Chondrocyte (in vitro differentiated cells): ENCODE data around the gene AJAP1. TPM values are rescaled to one million over a fixed set of nuclear protein-coding genes. Genes with fewer than 3 reads are reported as not detected.

Experiments used
- DNase-seq: peaks from one replicate; pipeline ENCODE4 v3.0.0; 2021; ENCODE audit warnings: mixed read lengths, low spot score
- H3K27ac Mint-ChIP-seq: one replicate; pipeline ENCODE4 v1.8.0; 2021; ENCODE audit warnings: mild to moderate bottlenecking, moderate library complexity, mixed read lengths; ENCODE audit not compliant: unreplicated experiment
- H3K27me3 Mint-ChIP-seq: 2 replicates; pipeline ENCODE4 v1.8.0; 2021; ENCODE audit warnings: low read depth, mixed read lengths
- H3K36me3 Mint-ChIP-seq: 2 replicates; pipeline ENCODE4 v1.8.0; 2021; ENCODE audit warnings: low read depth, mixed read lengths
- H3K4me1 Mint-ChIP-seq: 2 replicates; pipeline ENCODE4 v1.8.0; 2021; ENCODE audit warnings: low read depth, mild to moderate bottlenecking, mixed read lengths
- H3K4me3 Mint-ChIP-seq: one replicate; pipeline ENCODE4 v1.8.0; 2021; ENCODE audit warnings: mild to moderate bottlenecking, moderate library complexity, mixed read lengths; ENCODE audit not compliant: unreplicated experiment
- H3K9me3 Mint-ChIP-seq: 2 replicates; pipeline ENCODE4 v1.8.0; 2021; ENCODE audit warnings: low read depth, mixed read lengths
- total RNA-seq: library from RNA; stranded (reverse); gene quantifications from 3 replicates; pipeline ENCODE4 v1.2.1, GENCODE V29; 2021
- TF ChIP-seq, protein P1 (sequence below): fragments of 200-600 bp; sonication (generic); IDR thresholded peaks from 2 replicates; pipeline ENCODE4 v1.5.0; 2021; ENCODE audit warnings: antibody characterized with exemption, mild to moderate bottlenecking, moderate library complexity

The AJAP1 gene
- total RNA-seq, 1 donor from 2014 or later: not detected

DNA sequence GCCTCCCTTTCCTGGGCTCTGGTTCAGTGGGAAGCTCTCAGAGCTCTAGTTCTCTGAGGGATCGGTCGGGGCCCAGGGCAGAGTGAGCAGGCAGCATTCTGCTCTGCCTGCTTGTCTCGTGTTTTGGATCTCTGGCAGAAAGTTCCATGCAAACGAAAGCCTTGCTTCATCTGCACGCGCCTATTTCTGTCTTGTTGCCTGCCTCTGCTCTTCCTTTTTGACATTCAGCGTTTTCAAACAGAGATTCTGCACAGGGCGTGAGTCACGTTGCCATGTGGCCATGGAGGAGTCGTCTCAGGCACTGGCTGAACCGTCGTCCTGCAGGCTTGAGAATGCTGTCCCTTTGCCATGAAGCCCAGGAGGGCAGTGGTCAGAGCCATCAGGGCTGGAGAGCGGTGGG is 20.3 kb downstream of the AJAP1 start:
- Mint-ChIP-seq H3K27me3 (no peaks in the 10 kb centered on the region), H3K4me3 (no peak overlapping the region)

DNA sequence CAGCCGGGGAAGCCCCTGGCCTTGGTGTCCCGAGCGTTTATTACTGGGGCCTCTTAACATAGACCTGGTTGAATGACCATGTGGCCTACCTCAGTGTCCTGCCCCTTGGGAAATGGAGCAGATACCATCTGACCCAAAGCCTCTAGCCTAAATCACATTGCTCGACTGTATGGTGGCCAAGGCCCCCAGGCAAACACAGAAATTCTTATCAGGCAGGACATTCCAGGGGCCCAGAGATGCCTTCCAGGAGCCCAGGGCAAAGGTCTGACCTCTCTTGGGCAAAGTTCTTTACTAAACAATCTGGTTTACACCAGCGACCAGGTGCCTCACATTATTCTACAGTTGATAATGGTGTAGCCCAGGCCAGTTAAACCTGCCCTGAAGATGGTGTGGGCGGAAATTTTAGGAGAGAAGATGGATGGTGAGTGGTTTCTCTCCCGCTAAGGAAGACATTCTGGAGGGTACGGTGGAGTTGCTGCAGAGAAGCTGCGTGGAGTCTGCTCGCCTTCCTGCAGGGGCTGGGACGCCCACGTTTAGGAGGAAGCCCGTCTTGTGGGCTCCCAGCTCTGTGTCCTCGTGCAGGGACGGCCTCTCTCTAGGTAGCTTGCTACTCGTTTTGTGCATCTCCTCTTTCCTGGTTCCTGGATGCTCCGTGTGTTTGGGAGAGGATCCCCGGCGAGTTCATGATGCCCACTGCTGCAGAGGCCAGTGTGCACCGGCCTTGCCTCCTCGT is 21.2 kb downstream of the AJAP1 start:
- Mint-ChIP-seq H3K27ac (no peak overlapping the region), H3K4me1 (no peaks in the 10 kb centered on the region), H3K9me3 (peaks cover 18% of the 10 kb centered on the region), H3K27me3 (no peaks in the 10 kb centered on the region), H3K36me3 (no peaks in the 10 kb centered on the region), H3K4me3 (no peak overlapping the region)
- TF ChIP-seq, protein P1, sequence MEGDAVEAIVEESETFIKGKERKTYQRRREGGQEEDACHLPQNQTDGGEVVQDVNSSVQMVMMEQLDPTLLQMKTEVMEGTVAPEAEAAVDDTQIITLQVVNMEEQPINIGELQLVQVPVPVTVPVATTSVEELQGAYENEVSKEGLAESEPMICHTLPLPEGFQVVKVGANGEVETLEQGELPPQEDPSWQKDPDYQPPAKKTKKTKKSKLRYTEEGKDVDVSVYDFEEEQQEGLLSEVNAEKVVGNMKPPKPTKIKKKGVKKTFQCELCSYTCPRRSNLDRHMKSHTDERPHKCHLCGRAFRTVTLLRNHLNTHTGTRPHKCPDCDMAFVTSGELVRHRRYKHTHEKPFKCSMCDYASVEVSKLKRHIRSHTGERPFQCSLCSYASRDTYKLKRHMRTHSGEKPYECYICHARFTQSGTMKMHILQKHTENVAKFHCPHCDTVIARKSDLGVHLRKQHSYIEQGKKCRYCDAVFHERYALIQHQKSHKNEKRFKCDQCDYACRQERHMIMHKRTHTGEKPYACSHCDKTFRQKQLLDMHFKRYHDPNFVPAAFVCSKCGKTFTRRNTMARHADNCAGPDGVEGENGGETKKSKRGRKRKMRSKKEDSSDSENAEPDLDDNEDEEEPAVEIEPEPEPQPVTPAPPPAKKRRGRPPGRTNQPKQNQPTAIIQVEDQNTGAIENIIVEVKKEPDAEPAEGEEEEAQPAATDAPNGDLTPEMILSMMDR: no peak
- no peak for DNase-seq

More for the DNA sequence above, 20.3 kb downstream of the AJAP1 start:
- TF ChIP-seq, protein P1: no peak
- no peak for DNase-seq
- Mint-ChIP-seq H3K4me1 (no peaks in the 10 kb centered on the region), H3K36me3 (no peaks in the 10 kb centered on the region), H3K9me3 (peaks cover 15% of the 10 kb centered on the region), H3K27ac (no peak overlapping the region)

DNA sequence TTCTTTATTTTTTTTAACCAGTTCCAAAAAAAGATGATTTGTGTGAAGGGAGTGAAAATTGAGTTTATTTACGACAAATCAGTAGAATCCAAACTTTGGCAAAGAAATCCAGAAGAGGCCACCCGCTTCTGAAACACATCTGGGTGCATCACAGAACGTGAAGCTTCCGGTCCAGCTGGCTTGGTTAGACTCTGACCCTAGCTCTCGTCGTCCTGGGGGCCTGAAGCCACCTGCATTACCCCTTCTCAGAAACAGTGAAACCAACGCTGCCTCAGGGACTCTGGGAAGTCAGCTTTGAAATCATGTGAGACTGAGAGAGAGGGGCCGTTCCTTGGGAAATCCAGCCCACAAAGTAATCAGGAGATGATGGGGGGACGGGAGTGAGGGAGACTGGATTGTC is 21.8 kb downstream of the AJAP1 start:
- H3K4me3 Mint-ChIP-seq: no peak overlapping the region
- H3K4me1 Mint-ChIP-seq: no peaks in the 10 kb centered on the region
- DNase-seq: no peak
- no peaks in the 10 kb centered on the region for H3K27me3 Mint-ChIP-seq
- TF ChIP-seq, protein P1: no peak
- H3K9me3 Mint-ChIP-seq: peaks cover 21% of the 10 kb centered on the region
- H3K27ac Mint-ChIP-seq: no peak overlapping the region
- no peaks in the 10 kb centered on the region for H3K36me3 Mint-ChIP-seq

DNA sequence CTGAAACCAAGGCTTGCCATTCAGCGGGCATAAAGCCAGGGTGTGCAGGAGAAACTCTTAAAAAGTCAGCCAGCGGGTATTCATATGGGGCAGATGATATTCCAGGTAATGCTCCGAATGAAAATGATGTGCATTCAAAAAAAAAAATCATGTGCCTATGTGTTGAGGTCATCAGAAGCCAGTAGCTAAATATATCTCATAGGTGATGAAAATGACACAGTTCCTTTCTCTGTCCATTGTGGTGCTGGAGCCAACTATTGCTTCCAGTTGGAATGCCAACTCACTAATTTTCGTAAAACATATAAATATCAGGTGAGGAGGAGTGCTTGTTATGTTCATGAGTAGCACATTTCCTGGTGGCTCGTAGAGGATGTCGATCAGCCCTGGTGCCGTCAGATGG is 23.2 kb downstream of the AJAP1 start:
- TF ChIP-seq, protein P1: no peak
- DNase-seq: no peak
- H3K4me1 Mint-ChIP-seq: no peaks in the 10 kb centered on the region
- H3K36me3 Mint-ChIP-seq: no peaks in the 10 kb centered on the region
- H3K9me3 Mint-ChIP-seq: peaks cover 21% of the 10 kb centered on the region
- H3K27me3 Mint-ChIP-seq: no peaks in the 10 kb centered on the region
- no peak overlapping the region for H3K4me3 Mint-ChIP-seq
- no peak overlapping the region for H3K27ac Mint-ChIP-seq

DNA sequence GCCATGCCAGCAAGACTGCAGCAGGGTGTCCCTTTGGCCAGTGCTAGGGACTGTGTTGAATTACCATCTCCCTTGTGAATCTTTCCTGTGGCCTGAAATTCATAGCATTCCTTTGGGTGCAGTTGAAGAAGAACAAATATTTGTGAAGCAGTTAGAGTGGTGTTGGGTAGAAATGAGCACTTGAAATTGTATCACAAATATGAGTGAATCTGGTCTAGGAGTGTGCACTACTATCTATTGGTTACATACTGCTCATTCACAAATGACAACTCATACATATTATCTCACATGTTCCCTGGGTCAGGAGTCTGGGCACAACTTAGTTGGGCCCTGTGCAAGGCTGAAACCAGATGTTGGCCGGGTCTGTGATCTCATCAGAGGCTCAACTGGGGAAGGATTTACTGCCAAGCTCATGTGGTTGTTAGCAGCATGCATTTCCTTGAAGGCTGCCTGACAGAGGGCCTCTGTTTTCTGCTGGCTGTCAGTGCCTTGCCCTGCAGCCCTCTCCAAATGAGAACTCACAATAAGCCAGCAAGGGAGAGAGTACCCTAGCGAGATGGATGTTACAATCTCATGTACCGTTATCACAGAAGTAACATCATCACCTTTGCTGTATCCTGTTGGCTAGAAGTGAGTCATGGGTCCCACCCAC is 23.8 kb downstream of the AJAP1 start:
- DNase-seq: no peak
- no peaks in the 10 kb centered on the region for H3K4me1 Mint-ChIP-seq
- H3K27me3 Mint-ChIP-seq: no peaks in the 10 kb centered on the region
- peaks cover 21% of the 10 kb centered on the region for H3K9me3 Mint-ChIP-seq
- no peak overlapping the region for H3K4me3 Mint-ChIP-seq
- no peaks in the 10 kb centered on the region for H3K36me3 Mint-ChIP-seq
- TF ChIP-seq, protein P1: no peak
- H3K27ac Mint-ChIP-seq: no peak overlapping the region
